Measurements from ENCODE around the gene RFX4. TPM values are rescaled to one million over a fixed set of nuclear protein-coding genes. Genes with fewer than 3 reads are reported as not detected.

Gene RFX4
- total RNA-seq, 1 experiment from 2014 or later, result not detected

- no TSS peak for BruUV-seq (replicated peaks)
- Histone ChIP-seq H3K4me3 (ENCODE audit: low read depth in 2 of 2, low read length in 2 of 2) (no peak overlapping the region), H3K4me1 (ENCODE audit: control insufficient read depth, insufficient read depth, low read length) (no peaks in the 10 kb centered on the region), H3K27ac (ENCODE audit: low read length) (no peak overlapping the region), H3K9me3 (ENCODE audit: control insufficient read depth, insufficient read depth, low read depth, low read length) (no peaks in the 10 kb centered on the region), H3K36me3 (ENCODE audit: control insufficient read depth, insufficient read depth, low read length) (no peaks in the 10 kb centered on the region), H3K27me3 (ENCODE audit: control insufficient read depth, insufficient read depth, low read length) (peaks cover 5% of the 10 kb centered on the region; the same call in 1 of the 2 replicates)
- no peak for TF ChIP-seq REST (IDR thresholded peaks at IDR 0.05; ENCODE audit: insufficient read depth in 1 of 2, low read depth in 2 of 2, low read length in 1 of 2)
- no peak for TF ChIP-seq TCF7L2 (IDR thresholded peaks at IDR 0.05; ENCODE audit: low read depth, low read length)
- no peak for TF ChIP-seq POLR2AphosphoS5 (IDR thresholded peaks at IDR 0.05; ENCODE audit: low read depth, low read length)
- TF ChIP-seq SIN3A (IDR thresholded peaks at IDR 0.05; ENCODE audit: borderline replicate concordance, insufficient read depth, low read depth, low read length), result no peak
- TF ChIP-seq CTCF (IDR thresholded peaks at IDR 0.05), result no peak
- intact Hi-C loops (cut with micrococcal nuclease; ENCODE audit: unreplicated experiment), result no loop called here
- no peak for DNase-seq (ENCODE audit: low read depth, low spot score)
- no peak for ATAC-seq
- CTCF ChIA-PET, result no interaction called here
- POLR2A ChIA-PET, result no interaction called here
- in situ Hi-C loops (cut with HindIII; ENCODE audit: low pct_unique_long_range_greater_than_20kb, low sequenced_read_pairs), result no loop called here
Measured at GRCh38 chr12:106712768-106713167, 130.0 kb downstream of the RFX4 start.

DNA sequence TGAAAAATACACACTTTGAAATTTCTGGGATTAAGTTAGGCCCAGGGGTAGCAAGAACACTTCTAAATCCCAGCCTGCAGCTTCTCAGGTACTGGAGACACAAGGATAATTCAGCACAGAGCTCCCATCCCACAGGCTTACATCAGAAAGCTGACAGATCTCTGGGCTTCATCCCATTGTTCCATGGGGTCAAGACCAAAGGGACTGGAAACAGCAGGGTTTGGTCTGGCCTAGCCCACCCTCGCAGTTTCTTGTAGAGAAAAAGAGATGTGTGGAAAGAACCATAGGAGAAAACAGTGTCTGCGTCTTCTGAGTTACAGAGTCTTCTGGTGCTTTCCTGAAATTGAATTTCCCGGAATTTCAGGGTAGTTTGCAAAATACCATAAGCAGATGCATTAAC lies 132.1 kb downstream of the RFX4 start:
- ATAC-seq (no peak), DNase-seq (ENCODE audit: low read depth, low spot score) (no peak)
- H3K9me3 ChIP-seq (ENCODE audit: control insufficient read depth, insufficient read depth, low read depth, low read length), result no peaks in the 10 kb centered on the region
- TF ChIP-seq SIN3A (IDR thresholded peaks at IDR 0.05; ENCODE audit: borderline replicate concordance, insufficient read depth, low read depth, low read length), result no peak
- TF ChIP-seq CTCF (IDR thresholded peaks at IDR 0.05), result no peak
- no peak for TF ChIP-seq REST (IDR thresholded peaks at IDR 0.05; ENCODE audit: insufficient read depth in 1 of 2, low read depth in 2 of 2, low read length in 1 of 2)
- no peak for TF ChIP-seq POLR2AphosphoS5 (IDR thresholded peaks at IDR 0.05; ENCODE audit: low read depth, low read length)
- TF ChIP-seq TCF7L2 (IDR thresholded peaks at IDR 0.05; ENCODE audit: low read depth, low read length), result no peak
- intact Hi-C loops (cut with micrococcal nuclease; ENCODE audit: unreplicated experiment) (no loop called here), in situ Hi-C loops (cut with HindIII; ENCODE audit: low pct_unique_long_range_greater_than_20kb, low sequenced_read_pairs) (no loop called here)
- no peaks in the 10 kb centered on the region for H3K36me3 ChIP-seq (ENCODE audit: control insufficient read depth, insufficient read depth, low read length)
- ChIA-PET POLR2A (no interaction called here), CTCF (no interaction called here)
- no peak overlapping the region for H3K27ac ChIP-seq (ENCODE audit: low read length)
- H3K4me3 ChIP-seq (ENCODE audit: low read depth in 2 of 2, low read length in 2 of 2), result no peak overlapping the region
- H3K4me1 ChIP-seq (ENCODE audit: control insufficient read depth, insufficient read depth, low read length), result no peaks in the 10 kb centered on the region
- peaks cover 5% of the 10 kb centered on the region for H3K27me3 ChIP-seq (ENCODE audit: control insufficient read depth, insufficient read depth, low read length)
- BruUV-seq (replicated peaks), result no TSS peak

Measured in Panc1 (cell line).